ENCODE data around the gene FMN2.

- no peak for TF ChIP-seq CTCF (IDR thresholded peaks at IDR 0.05)
- TF ChIP-seq POLR2AphosphoS5 (IDR thresholded peaks at IDR 0.05), result no peak
Observed at GRCh38 chr1:240417317-240417716, 325.6 kb downstream of the FMN2 start.
